Smooth muscle cell (in vitro differentiated cells): ENCODE results near the gene PDZD7. TPM values are rescaled to one million over a fixed set of nuclear protein-coding genes. Genes with fewer than 3 reads are reported as not detected.

Experiments
- DNase-seq: peaks from one replicate; lab custom pipeline; 2025; ENCODE audit not compliant: unreplicated experiment; lab: John Stamatoyannopoulos, UW
- H2AFZ ChIP-seq: fragments of 200-600 bp; sonication (generic); 2 replicates; pipeline ENCODE4 v1.6.0; 2016; ENCODE audit warnings: antibody characterized with exemption, low read depth, mild to moderate bottlenecking
- H3F3A ChIP-seq: fragments of 200-600 bp; sonication (generic); 2 replicates; pipeline ENCODE4 v1.6.0; 2017; ENCODE audit warnings: antibody characterized with exemption, low read depth
- H3K27ac ChIP-seq: fragments of 200-600 bp; sonication (generic); 2 replicates; pipeline ENCODE4 v1.5.1; 2016; ENCODE audit warnings: low read depth, mild to moderate bottlenecking
- H3K27me3 ChIP-seq: fragments of 200-600 bp; sonication (generic); 2 replicates; pipeline ENCODE4 v1.6.1; 2016; ENCODE audit warnings: low read depth, mild to moderate bottlenecking
- H3K36me3 ChIP-seq: fragments of 200-600 bp; sonication (generic); 2 replicates; pipeline ENCODE4 v1.5.1; 2016; ENCODE audit warnings: low read depth
- H3K4me1 ChIP-seq: fragments of 200-600 bp; sonication (generic); 2 replicates; pipeline ENCODE4 v1.5.1; 2016; ENCODE audit warnings: low read depth
- H3K4me2 ChIP-seq: fragments of 200-600 bp; sonication (generic); 2 replicates; pipeline ENCODE4 v1.6.0; 2016; ENCODE audit warnings: mild to moderate bottlenecking
- H3K4me3 ChIP-seq: fragments of 200-600 bp; sonication (generic); 2 replicates; pipeline ENCODE4 v1.5.1; 2016; ENCODE audit warnings: mild to moderate bottlenecking
- H3K79me2 ChIP-seq: fragments of 200-600 bp; sonication (generic); 2 replicates; pipeline ENCODE4 v1.6.0; 2016; ENCODE audit warnings: low read depth, mild to moderate bottlenecking
- H3K9ac ChIP-seq: fragments of 200-600 bp; sonication (generic); 2 replicates; pipeline ENCODE4 v1.6.0; 2016; ENCODE audit warnings: low read depth
- H3K9me3 ChIP-seq: fragments of 200-600 bp; sonication (generic); replicated peaks from 2 replicates; pipeline ENCODE4 v1.5.1; 2016; ENCODE audit warnings: low read depth
- H4K20me1 ChIP-seq: fragments of 200-600 bp; sonication (generic); 2 replicates; pipeline ENCODE4 v1.6.0; 2016; ENCODE audit warnings: low read depth
- CTCF ChIP-seq: fragments of 200-600 bp; sonication (generic); IDR thresholded peaks from 2 replicates; pipeline ENCODE4 v1.5.1; 2017; ENCODE audit warnings: borderline replicate concordance, mild to moderate bottlenecking, antibody characterized with exemption; ENCODE audit not compliant: insufficient read depth, poor library complexity, severe bottlenecking
- WGBS: methylation state at CpG from one replicate; pipeline ENCODE4 v1.1.7; 2016; ENCODE audit warnings: low lambda C conversion rate; 5-methylcytosine and 5-hydroxymethylcytosine counted together
- polyA plus RNA-seq: library from polyadenylated mRNA; unstranded; fragments of >200 nt; fragmentation: Nextera tagmentation; extraction: Ambion mirVana; gene quantifications from 2 replicates; pipeline ENCODE4 v1.2.1, GENCODE V29; 2016
- total RNA-seq: library from RNA; depleted of rRNA; stranded (reverse); fragments of >200 nt; gene quantifications from 2 replicates; pipeline ENCODE4 v1.2.3, GENCODE V29; 2014

The PDZD7 gene
- total and polyA plus RNA-seq, 2 experiments from 2014 or later = 0.93 to 2.0 TPM

DNA sequence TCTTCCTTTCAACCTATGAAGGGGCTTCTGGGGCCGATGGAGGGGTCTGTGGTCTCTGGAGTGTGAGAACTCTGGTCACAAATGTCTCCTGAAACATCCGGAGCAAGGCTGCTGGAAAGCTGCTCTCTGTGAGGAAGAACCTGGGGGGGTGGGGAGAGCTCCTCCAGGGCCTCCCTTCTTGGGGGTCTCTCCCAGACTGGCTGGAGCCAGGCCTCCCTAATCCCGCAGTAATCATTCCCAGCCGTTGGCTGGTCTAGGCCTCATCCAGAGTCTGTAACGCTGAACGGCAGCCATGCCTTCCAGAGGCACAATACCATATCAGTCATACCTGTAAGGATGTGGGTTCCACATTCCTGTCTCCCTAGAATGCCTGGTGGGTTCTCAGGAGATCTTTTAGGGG is 35.7 kb downstream of the PDZD7 start:
- Histone ChIP-seq H3K4me2 (no peak overlapping the region), H4K20me1 (no peaks in the 10 kb centered on the region), H3K27me3 (no peaks in the 10 kb centered on the region), H3K4me1 (peaks cover 12% of the 10 kb centered on the region), H3K9ac (no peak overlapping the region), H2AFZ (no peak overlapping the region), H3K27ac (peak overlapping the region; percentile 42), H3K4me3 (no peak overlapping the region), H3K79me2 (peaks cover 4% of the 10 kb centered on the region), H3F3A (peaks cover 28% of the 10 kb centered on the region), H3K9me3 (no peaks in the 10 kb centered on the region), H3K36me3 (no peaks in the 10 kb centered on the region)
- no peak for TF ChIP-seq CTCF
- 30% methylated on average over 5 of the region's 6 CpGs for WGBS
- no peak for DNase-seq

DNA sequence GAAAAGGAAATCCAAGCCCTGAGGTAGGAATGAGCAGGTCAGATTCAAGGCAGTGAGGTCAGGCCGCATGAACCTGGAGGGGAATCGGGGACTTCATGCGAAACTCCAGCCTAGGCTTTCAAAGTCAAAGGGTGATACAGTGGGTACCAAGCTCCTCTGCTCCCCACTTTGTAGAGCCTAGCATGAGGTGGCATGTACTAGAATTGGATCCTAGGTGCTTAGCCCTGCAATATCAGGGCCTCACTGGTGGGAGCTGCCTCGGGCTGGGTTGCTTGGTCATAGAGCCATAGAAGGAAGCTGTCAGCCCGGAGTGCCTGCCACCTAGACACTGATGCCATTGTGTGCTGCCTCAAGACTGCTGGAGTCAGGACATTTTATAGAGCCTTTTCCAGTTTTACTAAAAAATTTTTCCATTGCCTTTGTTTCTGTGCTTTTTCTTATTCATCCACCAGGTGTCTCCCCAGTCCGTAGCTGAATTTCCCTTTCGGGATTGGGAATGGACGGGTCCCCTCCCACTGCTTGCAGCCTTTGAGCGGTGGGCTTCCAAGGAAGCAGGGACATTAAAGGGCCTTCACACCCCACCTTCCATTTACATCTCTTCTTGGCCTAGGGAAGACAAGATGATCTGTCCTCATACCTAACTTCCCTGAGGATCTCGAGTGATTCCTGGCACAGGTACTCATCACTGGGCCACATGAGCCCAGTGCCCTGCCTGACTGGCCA is 36.8 kb downstream of the PDZD7 start:
- H3K36me3 ChIP-seq = no peaks in the 10 kb centered on the region
- 60% methylated on average over 10 of the region's 10 CpGs for WGBS
- TF ChIP-seq CTCF = peak; percentile 64
- peaks cover 28% of the 10 kb centered on the region for H3F3A ChIP-seq
- H3K4me1 ChIP-seq = peaks cover 12% of the 10 kb centered on the region
- no peak overlapping the region for H2AFZ ChIP-seq
- H3K4me3 ChIP-seq = no peak overlapping the region
- H3K79me2 ChIP-seq = peaks cover 10% of the 10 kb centered on the region
- no peaks in the 10 kb centered on the region for H3K27me3 ChIP-seq
- H3K4me2 ChIP-seq = no peak overlapping the region
- H4K20me1 ChIP-seq = no peaks in the 10 kb centered on the region
- DNase-seq = no peak
- H3K9me3 ChIP-seq = no peaks in the 10 kb centered on the region
- no peak overlapping the region for H3K9ac ChIP-seq
- no peak overlapping the region for H3K27ac ChIP-seq

GRCh38 chr10:100989088-100989487 is 41.8 kb downstream of the PDZD7 start:
- Histone ChIP-seq H2AFZ (no peak overlapping the region), H3K36me3 (no peaks in the 10 kb centered on the region), H3K4me2 (no peak overlapping the region), H3K9ac (no peak overlapping the region), H3K27ac (no peak overlapping the region), H3K79me2 (peaks cover 29% of the 10 kb centered on the region), H3K27me3 (no peaks in the 10 kb centered on the region), H3K4me1 (peaks cover 9% of the 10 kb centered on the region), H4K20me1 (no peaks in the 10 kb centered on the region), H3K4me3 (no peak overlapping the region), H3K9me3 (no peaks in the 10 kb centered on the region), H3F3A (peaks cover 4% of the 10 kb centered on the region)
- TF ChIP-seq CTCF = no peak
- WGBS = 97% methylated on average over 21 of the region's 21 CpGs
- DNase-seq = no peak

DNA sequence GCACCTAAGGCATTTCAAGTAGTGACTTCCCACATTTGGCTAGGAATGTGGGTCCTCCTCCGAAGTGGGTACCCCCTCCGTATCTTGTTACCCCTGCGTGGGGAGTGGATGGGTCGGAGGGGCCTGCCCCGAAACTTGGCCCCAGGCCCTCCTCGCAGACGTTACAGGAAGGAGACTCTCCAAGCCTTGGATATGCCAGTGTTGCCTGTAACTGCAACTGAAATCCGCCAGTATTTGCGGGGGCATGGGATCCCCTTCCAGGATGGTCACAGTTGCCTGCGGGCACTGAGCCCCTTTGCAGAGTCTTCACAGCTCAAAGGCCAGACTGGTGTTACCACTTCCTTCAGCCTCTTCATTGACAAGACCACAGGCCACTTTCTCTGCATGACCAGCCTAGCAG is 42.8 kb downstream of the PDZD7 start:
- no peak overlapping the region for H3K27ac ChIP-seq
- no peaks in the 10 kb centered on the region for H3K9me3 ChIP-seq
- H3K27me3 ChIP-seq = no peaks in the 10 kb centered on the region
- H3K9ac ChIP-seq = peak overlapping the region; percentile 60
- no peak overlapping the region for H2AFZ ChIP-seq
- peak overlapping the region; percentile 96 for H3K4me2 ChIP-seq
- peaks cover 29% of the 10 kb centered on the region for H3K79me2 ChIP-seq
- peaks cover 9% of the 10 kb centered on the region for H3K4me1 ChIP-seq
- DNase-seq = no peak
- no peak for TF ChIP-seq CTCF
- no peaks in the 10 kb centered on the region for H3K36me3 ChIP-seq
- H4K20me1 ChIP-seq = no peaks in the 10 kb centered on the region
- no peaks in the 10 kb centered on the region for H3F3A ChIP-seq
- 78% methylated on average over 10 of the region's 10 CpGs for WGBS
- peak overlapping the region; percentile 88 for H3K4me3 ChIP-seq
